K562 (cell line): ENCODE measurements around the gene OARD1. TPM values are rescaled to one million over a fixed set of nuclear protein-coding genes. Genes with fewer than 3 reads are reported as not detected.

Experiments used
- CHD2 ChIP-seq: IDR thresholded peaks from 2 replicates; pipeline ENCODE4 v1.6.1; 2011; ENCODE audit warnings: low read depth, low read length
- SRSF9 ChIP-seq: fragments of 200-400 bp; formaldehyde crosslinking; IDR thresholded peaks from 2 replicates; pipeline ENCODE4 v1.6.1; 2017; ENCODE audit warnings: low read depth, low read length, borderline replicate concordance
- ZNF324 ChIP-seq: fragments of 250-450 bp; sonication (Bioruptor Pico); IDR thresholded peaks from 2 replicates; pipeline ENCODE4 v1.4.0; 2020; ENCODE audit warnings: mild to moderate bottlenecking
- ZNF668 ChIP-seq: fragments of 250-450 bp; sonication (Bioruptor Pico); IDR thresholded peaks from 2 replicates; pipeline ENCODE4 v1.8.0; 2022; ENCODE audit warnings: mild to moderate bottlenecking, inconsistent platforms
- polyA plus RNA-seq, 8 experiments: library from polyadenylated mRNA; depleted of rRNA in 4 of 8; stranded (reverse) in 5 of 8; unstranded in 3 of 8; fragments of >200 nt; fragmentation: Nextera tagmentation in 2 of 8; fragmentation: Illumina TruSeq in 1 of 8; extraction: Ambion mirVana in 2 of 8; extraction: Trizol in 1 of 8; gene quantifications; 2 replicates each; pipeline versions ENCODE4 v1.2.1 to v1.2.3, GENCODE V29; 2011 to 2014; ENCODE audit warnings: inconsistent platforms in 1 of 8, missing spikeins in 1 of 8
- total RNA-seq, 7 experiments: library from RNA; depleted of rRNA in 6 of 7; stranded (reverse); fragments of >200 nt in 6 of 7; fragmentation: Illumina TruSeq in 2 of 7; extraction: Trizol in 2 of 7; gene quantifications; 2 replicates each; pipeline versions ENCODE4 v1.2.1 to v1.2.3, GENCODE V29; 2011 to 2021; ENCODE audit warnings: low replicate concordance in 1 of 7
- TF ChIP-seq, protein P1 (sequence below): fragments of 250-450 bp; sonication (Bioruptor Pico); IDR thresholded peaks from 2 replicates; pipeline ENCODE4 v1.8.0; 2022; ENCODE audit warnings: inconsistent platforms, mild to moderate bottlenecking, moderate library complexity, borderline replicate concordance
- TF ChIP-seq, protein P2 (sequence below), 2 experiments: fragments of 250-450 bp in 1 of 2; fragments of 450-650 bp in 1 of 2; sonication (Bioruptor Pico) in 1 of 2; IDR thresholded peaks; 2 replicates each; pipeline versions ENCODE4 v1.6.1 to v1.8.0; 2016 to 2021; ENCODE audit warnings: mild to moderate bottlenecking in 2 of 2, moderate library complexity in 2 of 2, missing compliant biosample characterization in 1 of 2, missing genetic modification characterization in 1 of 2
- TF ChIP-seq, protein P3 (sequence below): fragments of 450-650 bp; IDR thresholded peaks from 2 replicates; pipeline ENCODE4 v1.6.1; 2016; ENCODE audit warnings: low read depth
- TF ChIP-seq, protein P4 (sequence below): fragments of 250-450 bp; sonication (Bioruptor Pico); IDR thresholded peaks from 2 replicates; pipeline ENCODE4 v1.5.0; 2020; ENCODE audit warnings: mild to moderate bottlenecking
- TF ChIP-seq, protein P5 (sequence below): sonication (generic); formaldehyde crosslinking; IDR thresholded peaks from 2 replicates; pipeline ENCODE4 v1.8.0; 2022; ENCODE audit warnings: mild to moderate bottlenecking, missing genetic modification reagents

OARD1 gene
- total and polyA plus RNA-seq, 9 of the 15 experiments (the other 6 are each of a cell fraction or from before 2014, with no cell fraction given): 43.4 to 88.3 (median 61.1) TPM

DNA sequence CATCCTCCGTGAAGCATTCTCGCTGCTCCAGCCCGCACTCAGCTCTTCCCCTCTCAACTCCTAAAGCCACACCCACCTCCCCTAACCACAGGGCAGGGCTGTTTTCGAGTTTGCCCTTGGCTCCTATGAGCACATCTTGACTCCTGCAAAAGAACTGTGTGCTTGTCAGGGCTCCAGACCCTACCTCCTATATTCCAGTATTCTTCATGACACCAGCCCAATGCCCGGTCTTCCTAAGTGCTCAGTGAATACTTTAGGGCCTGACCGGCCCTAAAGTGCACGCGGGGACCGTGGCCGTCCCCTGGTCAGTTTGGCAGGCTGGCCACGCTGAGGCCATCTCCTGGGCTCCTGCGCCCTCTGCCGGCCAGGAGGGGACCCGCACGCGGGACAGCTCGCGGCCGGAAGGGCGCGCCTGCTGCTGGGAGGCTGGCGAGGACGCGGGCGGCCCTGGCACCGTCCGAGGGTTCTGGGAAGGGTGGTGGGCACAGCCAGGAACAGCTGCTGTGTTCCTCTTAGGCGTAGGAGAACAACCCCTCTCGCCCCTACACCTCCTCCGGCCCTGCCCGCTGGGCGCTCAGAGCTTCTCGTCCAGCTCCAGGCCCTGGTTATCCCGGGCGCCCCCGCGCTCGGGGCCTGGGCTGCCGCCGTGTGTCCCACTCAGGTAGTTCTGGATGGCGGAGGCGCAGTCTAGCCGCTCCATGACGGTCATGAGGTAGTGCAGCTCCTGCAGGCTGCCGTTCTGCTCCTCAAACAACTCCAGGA lies 44.2 kb downstream of the OARD1 start (continued):
- TF ChIP-seq, protein P1, sequence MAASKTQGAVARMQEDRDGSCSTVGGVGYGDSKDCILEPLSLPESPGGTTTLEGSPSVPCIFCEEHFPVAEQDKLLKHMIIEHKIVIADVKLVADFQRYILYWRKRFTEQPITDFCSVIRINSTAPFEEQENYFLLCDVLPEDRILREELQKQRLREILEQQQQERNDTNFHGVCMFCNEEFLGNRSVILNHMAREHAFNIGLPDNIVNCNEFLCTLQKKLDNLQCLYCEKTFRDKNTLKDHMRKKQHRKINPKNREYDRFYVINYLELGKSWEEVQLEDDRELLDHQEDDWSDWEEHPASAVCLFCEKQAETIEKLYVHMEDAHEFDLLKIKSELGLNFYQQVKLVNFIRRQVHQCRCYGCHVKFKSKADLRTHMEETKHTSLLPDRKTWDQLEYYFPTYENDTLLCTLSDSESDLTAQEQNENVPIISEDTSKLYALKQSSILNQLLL: no peak
- TF ChIP-seq, protein P2, sequence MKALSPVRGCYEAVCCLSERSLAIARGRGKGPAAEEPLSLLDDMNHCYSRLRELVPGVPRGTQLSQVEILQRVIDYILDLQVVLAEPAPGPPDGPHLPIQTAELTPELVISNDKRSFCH (CRISPR knock-in tag; IDR thresholded peaks at IDR 0.05): no peak
- TF ChIP-seq, protein P2 (tag; IDR thresholded peaks at IDR 0.05): peak; percentile 41; the same call in 1 of the 2 replicates
- TF ChIP-seq ZNF324 (no peak), ZNF668 (no peak), CHD2 (no peak), SRSF9 (no peak)
- TF ChIP-seq, protein P3, sequence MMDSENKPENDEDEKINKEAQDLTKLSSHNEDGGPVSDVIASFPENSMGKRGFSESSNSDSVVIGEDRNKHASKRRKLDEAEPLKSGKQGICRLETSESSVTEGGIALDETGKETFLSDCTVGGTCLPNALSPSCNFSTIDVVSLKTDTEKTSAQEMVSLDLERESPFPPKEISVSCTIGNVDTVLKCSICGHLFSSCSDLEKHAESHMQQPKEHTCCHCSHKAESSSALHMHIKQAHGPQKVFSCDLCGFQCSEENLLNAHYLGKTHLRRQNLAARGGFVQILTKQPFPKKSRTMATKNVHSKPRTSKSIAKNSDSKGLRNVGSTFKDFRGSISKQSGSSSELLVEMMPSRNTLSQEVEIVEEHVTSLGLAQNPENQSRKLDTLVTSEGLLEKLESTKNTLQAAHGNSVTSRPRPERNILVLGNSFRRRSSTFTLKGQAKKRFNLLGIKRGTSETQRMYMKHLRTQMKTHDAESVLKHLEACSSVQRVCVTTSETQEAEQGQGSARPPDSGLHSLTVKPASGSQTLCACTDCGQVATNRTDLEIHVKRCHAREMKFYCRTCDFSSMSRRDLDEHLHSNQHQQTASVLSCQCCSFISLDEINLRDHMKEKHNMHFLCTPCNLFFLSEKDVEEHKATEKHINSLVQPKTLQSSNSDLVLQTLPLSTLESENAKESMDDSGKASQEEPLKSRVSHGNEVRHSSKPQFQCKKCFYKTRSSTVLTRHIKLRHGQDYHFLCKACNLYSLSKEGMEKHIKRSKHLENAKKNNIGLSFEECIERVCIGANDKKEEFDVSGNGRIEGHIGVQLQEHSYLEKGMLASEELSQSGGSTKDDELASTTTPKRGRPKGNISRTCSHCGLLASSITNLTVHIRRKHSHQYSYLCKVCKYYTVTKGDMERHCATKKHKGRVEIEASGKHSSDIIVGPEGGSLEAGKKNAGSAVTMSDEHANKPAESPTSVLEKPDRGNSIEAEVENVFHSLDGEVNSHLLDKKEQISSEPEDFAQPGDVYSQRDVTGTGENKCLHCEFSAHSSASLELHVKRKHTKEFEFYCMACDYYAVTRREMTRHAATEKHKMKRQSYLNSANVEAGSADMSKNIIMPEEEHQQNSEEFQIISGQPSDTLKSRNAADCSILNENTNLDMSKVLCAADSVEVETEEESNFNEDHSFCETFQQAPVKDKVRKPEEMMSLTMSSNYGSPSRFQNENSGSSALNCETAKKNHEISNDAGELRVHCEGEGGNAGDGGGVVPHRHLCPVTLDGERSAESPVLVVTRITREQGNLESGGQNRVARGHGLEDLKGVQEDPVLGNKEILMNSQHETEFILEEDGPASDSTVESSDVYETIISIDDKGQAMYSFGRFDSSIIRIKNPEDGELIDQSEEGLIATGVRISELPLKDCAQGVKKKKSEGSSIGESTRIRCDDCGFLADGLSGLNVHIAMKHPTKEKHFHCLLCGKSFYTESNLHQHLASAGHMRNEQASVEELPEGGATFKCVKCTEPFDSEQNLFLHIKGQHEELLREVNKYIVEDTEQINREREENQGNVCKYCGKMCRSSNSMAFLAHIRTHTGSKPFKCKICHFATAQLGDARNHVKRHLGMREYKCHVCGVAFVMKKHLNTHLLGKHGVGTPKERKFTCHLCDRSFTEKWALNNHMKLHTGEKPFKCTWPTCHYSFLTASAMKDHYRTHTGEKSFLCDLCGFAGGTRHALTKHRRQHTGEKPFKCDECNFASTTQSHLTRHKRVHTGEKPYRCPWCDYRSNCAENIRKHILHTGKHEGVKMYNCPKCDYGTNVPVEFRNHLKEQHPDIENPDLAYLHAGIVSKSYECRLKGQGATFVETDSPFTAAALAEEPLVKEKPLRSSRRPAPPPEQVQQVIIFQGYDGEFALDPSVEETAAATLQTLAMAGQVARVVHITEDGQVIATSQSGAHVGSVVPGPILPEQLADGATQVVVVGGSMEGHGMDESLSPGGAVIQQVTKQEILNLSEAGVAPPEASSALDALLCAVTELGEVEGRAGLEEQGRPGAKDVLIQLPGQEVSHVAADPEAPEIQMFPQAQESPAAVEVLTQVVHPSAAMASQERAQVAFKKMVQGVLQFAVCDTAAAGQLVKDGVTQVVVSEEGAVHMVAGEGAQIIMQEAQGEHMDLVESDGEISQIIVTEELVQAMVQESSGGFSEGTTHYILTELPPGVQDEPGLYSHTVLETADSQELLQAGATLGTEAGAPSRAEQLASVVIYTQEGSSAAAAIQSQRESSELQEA: 0 out of 2 replicates have a peak, but pooled peaks have one; percentile 24
- TF ChIP-seq, protein P4, sequence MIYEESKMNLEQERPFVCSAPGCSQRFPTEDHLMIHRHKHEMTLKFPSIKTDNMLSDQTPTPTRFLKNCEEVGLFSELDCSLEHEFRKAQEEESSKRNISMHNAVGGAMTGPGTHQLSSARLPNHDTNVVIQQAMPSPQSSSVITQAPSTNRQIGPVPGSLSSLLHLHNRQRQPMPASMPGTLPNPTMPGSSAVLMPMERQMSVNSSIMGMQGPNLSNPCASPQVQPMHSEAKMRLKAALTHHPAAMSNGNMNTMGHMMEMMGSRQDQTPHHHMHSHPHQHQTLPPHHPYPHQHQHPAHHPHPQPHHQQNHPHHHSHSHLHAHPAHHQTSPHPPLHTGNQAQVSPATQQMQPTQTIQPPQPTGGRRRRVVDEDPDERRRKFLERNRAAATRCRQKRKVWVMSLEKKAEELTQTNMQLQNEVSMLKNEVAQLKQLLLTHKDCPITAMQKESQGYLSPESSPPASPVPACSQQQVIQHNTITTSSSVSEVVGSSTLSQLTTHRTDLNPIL (CRISPR knock-in tag): no peak
- TF ChIP-seq, protein P5, sequence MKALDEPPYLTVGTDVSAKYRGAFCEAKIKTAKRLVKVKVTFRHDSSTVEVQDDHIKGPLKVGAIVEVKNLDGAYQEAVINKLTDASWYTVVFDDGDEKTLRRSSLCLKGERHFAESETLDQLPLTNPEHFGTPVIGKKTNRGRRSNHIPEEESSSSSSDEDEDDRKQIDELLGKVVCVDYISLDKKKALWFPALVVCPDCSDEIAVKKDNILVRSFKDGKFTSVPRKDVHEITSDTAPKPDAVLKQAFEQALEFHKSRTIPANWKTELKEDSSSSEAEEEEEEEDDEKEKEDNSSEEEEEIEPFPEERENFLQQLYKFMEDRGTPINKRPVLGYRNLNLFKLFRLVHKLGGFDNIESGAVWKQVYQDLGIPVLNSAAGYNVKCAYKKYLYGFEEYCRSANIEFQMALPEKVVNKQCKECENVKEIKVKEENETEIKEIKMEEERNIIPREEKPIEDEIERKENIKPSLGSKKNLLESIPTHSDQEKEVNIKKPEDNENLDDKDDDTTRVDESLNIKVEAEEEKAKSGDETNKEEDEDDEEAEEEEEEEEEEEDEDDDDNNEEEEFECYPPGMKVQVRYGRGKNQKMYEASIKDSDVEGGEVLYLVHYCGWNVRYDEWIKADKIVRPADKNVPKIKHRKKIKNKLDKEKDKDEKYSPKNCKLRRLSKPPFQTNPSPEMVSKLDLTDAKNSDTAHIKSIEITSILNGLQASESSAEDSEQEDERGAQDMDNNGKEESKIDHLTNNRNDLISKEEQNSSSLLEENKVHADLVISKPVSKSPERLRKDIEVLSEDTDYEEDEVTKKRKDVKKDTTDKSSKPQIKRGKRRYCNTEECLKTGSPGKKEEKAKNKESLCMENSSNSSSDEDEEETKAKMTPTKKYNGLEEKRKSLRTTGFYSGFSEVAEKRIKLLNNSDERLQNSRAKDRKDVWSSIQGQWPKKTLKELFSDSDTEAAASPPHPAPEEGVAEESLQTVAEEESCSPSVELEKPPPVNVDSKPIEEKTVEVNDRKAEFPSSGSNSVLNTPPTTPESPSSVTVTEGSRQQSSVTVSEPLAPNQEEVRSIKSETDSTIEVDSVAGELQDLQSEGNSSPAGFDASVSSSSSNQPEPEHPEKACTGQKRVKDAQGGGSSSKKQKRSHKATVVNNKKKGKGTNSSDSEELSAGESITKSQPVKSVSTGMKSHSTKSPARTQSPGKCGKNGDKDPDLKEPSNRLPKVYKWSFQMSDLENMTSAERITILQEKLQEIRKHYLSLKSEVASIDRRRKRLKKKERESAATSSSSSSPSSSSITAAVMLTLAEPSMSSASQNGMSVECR (CRISPR knock-in tag): no peak; the same call in 1 of the 2 replicates
